Fibroblast of villous mesenchyme (primary cell): ENCODE measurements around the gene TOR1B. TPM values are rescaled to one million over a fixed set of nuclear protein-coding genes. Genes with fewer than 3 reads are reported as not detected.

ENCODE experiments used
- DNase-seq: peaks from one replicate; pipeline ENCODE4 v3.0.0-alpha.2; 2010; ENCODE audit warnings: low read depth
- H3K4me3 ChIP-seq: 2 replicates; pipeline ENCODE4 v1.5.1; 2011; ENCODE audit warnings: low read depth, mild to moderate bottlenecking, low read length
- total RNA-seq: library from RNA; depleted of rRNA; stranded (reverse); fragments of >200 nt; gene quantifications from 2 replicates; pipeline ENCODE4 v1.2.3, GENCODE V29; 2012
- TF ChIP-seq, protein P1 (sequence below): IDR thresholded peaks from 2 replicates; pipeline ENCODE4 v1.5.1; 2012; ENCODE audit warnings: low read depth, mild to moderate bottlenecking, low read length; ENCODE audit not compliant: insufficient read depth

Gene TOR1B
- total RNA-seq, 1 donor: 33.2 TPM

DNA sequence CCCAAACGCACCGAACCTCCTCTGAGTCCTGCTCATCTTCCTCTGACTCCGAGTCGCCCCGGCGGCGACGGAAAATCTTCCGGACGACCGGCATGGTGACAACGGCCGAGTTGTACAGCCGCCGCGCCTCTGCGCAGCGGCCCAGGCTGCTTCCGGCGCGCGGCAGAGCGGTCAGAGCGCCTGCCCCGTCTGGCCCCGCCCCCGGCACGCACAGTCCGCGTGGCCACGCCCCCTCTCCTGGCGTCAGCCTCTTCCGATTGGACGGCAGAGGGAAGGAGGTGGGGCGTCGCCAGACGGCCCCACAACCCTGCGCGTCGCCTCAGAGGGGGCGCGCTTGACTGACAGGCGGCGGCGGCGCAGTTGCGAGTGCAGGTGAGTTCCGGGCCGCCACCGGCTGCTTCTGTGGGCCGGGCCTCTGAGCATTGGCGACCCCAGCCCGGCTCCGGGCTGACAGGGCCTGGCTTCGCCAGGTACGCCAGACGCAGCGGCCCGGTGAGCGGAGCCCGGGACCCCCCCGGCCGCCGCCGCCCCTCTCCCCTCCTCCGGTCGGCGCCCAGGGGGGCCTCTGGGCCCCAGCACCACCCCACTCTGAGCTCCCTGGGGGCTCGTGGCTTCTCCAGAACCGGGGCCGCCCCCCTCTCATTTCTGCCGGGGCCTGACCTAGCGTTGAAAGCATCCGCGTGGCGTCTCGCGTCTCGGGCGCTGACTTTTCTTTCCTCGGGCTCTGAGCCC, 32.3 kb downstream of the TOR1B start, which contains the start of the genes C9orf78 and USP20:
C9orf78 (minus strand) TSS at position 148 of the 732 bp plus-strand sequence; CDS start at position 94, 54 bp downstream.
USP20 (plus strand) TSS at position 331 of the 732 bp plus-strand sequence. CDS start 17,098 bp downstream, outside the sequence.
- peak within 1 kb of the TSS; percentile 94 for H3K4me3 ChIP-seq
- TF ChIP-seq, protein P1, sequence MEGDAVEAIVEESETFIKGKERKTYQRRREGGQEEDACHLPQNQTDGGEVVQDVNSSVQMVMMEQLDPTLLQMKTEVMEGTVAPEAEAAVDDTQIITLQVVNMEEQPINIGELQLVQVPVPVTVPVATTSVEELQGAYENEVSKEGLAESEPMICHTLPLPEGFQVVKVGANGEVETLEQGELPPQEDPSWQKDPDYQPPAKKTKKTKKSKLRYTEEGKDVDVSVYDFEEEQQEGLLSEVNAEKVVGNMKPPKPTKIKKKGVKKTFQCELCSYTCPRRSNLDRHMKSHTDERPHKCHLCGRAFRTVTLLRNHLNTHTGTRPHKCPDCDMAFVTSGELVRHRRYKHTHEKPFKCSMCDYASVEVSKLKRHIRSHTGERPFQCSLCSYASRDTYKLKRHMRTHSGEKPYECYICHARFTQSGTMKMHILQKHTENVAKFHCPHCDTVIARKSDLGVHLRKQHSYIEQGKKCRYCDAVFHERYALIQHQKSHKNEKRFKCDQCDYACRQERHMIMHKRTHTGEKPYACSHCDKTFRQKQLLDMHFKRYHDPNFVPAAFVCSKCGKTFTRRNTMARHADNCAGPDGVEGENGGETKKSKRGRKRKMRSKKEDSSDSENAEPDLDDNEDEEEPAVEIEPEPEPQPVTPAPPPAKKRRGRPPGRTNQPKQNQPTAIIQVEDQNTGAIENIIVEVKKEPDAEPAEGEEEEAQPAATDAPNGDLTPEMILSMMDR: no peak
- DNase-seq: peak; percentile 95

DNA sequence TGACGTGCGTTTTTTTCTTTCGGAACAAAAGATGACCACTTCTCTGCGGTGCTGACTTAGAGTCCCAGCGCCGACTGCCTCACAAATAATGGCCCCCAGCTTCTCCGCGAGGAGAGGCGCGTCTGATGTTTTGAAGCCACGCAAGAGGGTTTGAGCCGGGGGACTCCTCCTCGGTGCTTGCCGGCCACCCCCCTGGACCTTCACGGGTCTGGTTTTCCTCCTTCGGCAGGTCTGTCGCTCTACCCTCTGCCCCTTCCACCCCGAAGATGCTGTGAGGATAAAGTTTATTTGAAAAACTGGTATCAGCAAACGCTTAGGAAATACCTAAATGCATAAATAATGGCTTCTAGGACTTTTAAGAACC, 32.9 kb downstream of the TOR1B start:
- peak overlapping the region; percentile 94 for H3K4me3 ChIP-seq
- peak; percentile 53 for DNase-seq
- TF ChIP-seq, protein P1: no peak

DNA sequence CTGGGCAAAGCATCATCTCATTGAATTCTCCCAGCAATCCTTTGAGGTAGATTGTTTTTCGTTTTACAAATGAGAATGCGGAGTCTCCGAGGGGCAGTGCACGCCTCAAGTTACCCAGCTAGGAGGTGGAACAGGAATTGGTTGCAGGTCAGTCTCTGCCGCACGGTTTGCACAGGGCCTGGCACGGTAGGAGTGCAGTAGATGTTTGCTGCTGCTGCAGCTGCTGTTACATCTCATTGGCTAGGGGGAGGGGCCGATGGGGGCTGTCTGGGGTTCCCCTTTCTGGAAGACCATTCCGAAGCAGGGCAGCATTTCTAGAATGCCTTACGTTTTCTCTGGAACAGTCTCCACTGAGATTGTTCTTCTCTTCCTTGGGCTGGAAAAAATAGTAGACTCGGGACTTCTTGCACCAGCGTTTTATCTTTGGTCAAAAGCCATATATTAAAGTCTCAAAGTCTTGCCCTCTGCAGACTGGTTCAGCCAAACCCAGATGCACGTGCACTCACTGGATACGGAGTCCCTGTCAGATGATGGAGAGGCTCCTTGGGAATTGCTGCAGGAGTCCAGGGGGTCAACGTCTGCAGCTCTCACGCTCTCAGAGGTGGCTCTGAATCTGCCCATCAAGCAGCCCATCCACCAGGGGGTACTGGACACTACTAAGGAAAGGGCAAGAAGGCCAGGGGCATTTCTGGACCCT, 33.5 kb downstream of the TOR1B start:
- TF ChIP-seq, protein P1: no peak
- no peak for DNase-seq
- H3K4me3 ChIP-seq: peak overlapping the region; percentile 94

DNA sequence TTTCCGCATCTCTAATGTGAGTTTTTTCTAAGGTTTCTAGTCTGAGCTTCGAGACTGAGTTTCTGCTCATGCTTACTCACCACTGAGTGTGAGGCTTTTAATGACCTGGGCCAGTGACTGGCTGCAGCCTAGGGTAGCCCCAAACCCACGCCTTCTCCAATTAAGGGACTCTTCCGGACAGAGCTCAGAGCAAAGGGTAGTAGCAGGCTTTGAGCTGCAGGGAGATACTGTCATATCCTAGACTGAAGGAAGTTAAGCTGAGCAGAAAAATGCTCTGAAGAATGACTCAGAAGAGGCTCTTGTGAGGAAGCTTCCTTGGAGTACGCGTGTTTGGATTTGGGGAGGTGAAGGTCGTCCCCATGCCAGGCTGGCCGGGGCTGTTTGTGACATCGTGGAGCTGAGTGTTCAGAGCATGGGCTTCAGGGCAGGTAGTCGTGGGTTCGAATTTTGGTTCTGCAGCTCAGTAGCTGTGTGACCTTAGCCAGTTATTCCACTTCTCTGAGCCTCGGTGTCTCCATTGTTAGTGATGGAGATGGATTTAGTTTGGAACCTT, 35.8 kb downstream of the TOR1B start:
- peak; percentile 80 for DNase-seq
- TF ChIP-seq, protein P1: no peak
- H3K4me3 ChIP-seq: no peak overlapping the region

DNA sequence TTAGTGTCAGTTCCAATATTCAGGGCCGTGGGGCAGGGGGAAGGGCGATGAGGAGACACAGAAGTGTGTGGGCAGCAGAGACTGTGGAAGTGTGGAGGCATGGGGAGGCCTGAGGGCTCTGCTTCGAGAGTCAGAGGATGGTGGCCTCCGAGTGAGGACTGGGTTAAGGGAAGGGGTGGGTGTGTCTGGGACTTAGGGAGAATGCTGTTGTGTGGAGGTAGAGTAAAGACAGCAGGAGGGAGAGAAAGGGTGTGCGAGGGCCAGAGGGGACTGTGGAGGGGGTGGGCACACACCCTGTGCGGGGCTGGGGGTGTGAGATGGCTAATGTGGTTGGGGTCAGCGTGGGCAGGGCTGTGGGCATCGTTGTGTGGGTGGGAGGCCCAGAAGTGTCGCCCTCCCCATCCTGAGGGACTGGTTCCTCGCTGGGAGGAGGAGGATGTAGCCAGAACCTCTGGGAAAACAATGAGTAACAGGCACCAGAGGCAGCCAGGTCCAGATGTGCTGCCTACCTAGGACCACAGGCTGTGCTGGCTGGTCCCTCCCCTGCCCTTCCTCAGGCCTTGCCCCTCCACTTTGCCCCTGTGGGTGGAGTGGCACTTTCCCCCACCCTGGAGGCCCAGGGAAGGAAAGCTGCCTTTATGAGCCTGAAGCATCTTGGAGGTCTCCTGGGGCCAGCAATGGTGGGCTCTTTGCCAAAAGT, 36.5 kb downstream of the TOR1B start:
- TF ChIP-seq, protein P1: no peak
- H3K4me3 ChIP-seq: no peak overlapping the region
- DNase-seq: no peak

DNA sequence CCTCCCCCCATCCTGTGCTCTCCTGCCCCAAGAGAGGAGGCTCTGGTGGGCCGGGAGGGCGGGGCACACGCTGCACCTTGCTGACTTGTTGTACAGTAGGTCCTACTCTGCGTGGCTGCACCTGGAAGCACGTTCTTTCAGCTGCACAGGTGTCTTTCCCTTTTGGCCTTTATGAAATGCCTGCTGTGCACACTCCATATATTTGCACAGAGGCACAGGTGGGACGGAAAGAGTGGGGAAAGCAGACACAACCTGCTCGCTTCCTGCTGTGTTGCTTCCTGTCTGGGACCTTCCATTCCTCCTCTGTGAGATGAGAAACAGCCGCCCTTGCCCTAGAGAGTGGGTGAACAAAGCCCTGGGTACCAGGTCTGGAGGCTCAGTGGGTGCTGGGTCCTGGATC, 37.0 kb downstream of the TOR1B start:
- no peak for DNase-seq
- TF ChIP-seq, protein P1: no peak
- no peak overlapping the region for H3K4me3 ChIP-seq
